Measurements from ENCODE around the gene MSI2. TPM values are rescaled to one million over a fixed set of nuclear protein-coding genes. Genes with fewer than 3 reads are reported as not detected.

MSI2 gene
- total and polyA plus RNA-seq, 2 experiments from 2014 or later: 18.9 to 41.8 TPM

DNA sequence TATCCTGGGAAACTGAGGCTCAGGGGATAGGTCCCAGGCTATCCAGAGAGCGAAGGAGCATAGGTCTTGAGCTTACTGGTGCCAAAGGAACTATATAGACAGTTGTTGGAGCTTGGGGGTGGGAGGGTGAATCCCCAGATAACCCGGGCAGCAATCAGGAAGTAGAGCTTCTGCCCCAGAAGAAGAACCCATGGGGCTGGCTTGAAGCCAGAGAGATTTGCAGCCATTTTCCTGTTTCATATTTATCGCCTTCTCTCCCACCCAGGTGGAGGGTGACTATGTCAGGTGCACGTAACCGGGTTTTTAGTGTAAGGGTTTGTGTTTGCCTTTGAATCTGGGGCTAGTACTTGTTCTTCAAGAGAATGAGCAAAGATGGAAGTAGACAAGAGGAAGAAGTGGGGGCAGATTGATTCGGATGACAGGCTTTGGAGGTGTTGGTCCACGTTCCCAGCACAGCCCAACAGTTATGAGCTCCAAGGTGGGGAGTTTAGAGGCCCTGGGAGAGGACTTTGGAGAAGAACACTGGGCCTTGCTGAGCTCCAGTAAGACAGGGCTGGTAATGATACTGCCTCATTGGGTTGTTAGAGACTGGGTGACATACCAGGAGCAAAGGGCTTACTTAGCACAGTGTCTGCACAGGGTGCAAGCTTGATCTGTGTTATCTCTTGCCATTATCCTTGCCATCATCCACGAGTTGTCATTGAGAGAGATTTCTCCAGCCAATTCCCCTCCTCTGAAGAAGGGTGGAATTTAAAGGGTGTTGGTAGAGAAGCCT, 343.1 kb downstream of the MSI2 start:
- peaks cover 2% of the 10 kb centered on the region for H3K27me3 Mint-ChIP-seq (ENCODE audit: insufficient read depth, low read depth, poor library complexity)
- no peak overlapping the region for H2AFZ ChIP-seq
- no peak overlapping the region for H3K4me3 Mint-ChIP-seq
- no peak overlapping the region for H3K4me2 ChIP-seq
- no peak overlapping the region for H3K27ac Mint-ChIP-seq
- H3K4me3 ChIP-seq: no peak overlapping the region
- H3K36me3 Mint-ChIP-seq (ENCODE audit: low read depth): no peaks in the 10 kb centered on the region; the same call in 2 of the 3 replicates
- no peaks in the 10 kb centered on the region for H3K9me2 ChIP-seq (ENCODE audit: insufficient read depth)
- H3K79me2 ChIP-seq (replicated peaks; ENCODE audit: insufficient read depth): no peaks in the 10 kb centered on the region
- peaks cover 12% of the 10 kb centered on the region for H3K4me1 Mint-ChIP-seq
- no peaks in the 10 kb centered on the region; the same call in 1 of the 2 replicates for H4K20me1 ChIP-seq (replicated peaks; ENCODE audit: insufficient read depth)
- H3K27ac ChIP-seq (ENCODE audit: low read depth): no peak overlapping the region
- no peaks in the 10 kb centered on the region; the same call in 1 of the 2 replicates for H3K36me3 ChIP-seq (ENCODE audit: insufficient read depth)
- H3K27me3 ChIP-seq (ENCODE audit: insufficient read depth): no peaks in the 10 kb centered on the region
- no peak for TF ChIP-seq NANOG (IDR thresholded peaks at IDR 0.05; ENCODE audit: borderline replicate concordance)
- TF ChIP-seq, protein P1, sequence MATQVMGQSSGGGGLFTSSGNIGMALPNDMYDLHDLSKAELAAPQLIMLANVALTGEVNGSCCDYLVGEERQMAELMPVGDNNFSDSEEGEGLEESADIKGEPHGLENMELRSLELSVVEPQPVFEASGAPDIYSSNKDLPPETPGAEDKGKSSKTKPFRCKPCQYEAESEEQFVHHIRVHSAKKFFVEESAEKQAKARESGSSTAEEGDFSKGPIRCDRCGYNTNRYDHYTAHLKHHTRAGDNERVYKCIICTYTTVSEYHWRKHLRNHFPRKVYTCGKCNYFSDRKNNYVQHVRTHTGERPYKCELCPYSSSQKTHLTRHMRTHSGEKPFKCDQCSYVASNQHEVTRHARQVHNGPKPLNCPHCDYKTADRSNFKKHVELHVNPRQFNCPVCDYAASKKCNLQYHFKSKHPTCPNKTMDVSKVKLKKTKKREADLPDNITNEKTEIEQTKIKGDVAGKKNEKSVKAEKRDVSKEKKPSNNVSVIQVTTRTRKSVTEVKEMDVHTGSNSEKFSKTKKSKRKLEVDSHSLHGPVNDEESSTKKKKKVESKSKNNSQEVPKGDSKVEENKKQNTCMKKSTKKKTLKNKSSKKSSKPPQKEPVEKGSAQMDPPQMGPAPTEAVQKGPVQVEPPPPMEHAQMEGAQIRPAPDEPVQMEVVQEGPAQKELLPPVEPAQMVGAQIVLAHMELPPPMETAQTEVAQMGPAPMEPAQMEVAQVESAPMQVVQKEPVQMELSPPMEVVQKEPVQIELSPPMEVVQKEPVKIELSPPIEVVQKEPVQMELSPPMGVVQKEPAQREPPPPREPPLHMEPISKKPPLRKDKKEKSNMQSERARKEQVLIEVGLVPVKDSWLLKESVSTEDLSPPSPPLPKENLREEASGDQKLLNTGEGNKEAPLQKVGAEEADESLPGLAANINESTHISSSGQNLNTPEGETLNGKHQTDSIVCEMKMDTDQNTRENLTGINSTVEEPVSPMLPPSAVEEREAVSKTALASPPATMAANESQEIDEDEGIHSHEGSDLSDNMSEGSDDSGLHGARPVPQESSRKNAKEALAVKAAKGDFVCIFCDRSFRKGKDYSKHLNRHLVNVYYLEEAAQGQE (IDR thresholded peaks at IDR 0.05; ENCODE audit: unreplicated experiment): no peak
- no peaks in the 10 kb centered on the region for H3F3A ChIP-seq (replicated peaks; ENCODE audit: low read depth)
- H3K4me1 ChIP-seq (ENCODE audit: insufficient read depth): no peaks in the 10 kb centered on the region
- DNase-seq (ENCODE audit: low spot score) (no peak), ATAC-seq (no peak)
- H3K9me3 Mint-ChIP-seq: no peaks in the 10 kb centered on the region

DNA sequence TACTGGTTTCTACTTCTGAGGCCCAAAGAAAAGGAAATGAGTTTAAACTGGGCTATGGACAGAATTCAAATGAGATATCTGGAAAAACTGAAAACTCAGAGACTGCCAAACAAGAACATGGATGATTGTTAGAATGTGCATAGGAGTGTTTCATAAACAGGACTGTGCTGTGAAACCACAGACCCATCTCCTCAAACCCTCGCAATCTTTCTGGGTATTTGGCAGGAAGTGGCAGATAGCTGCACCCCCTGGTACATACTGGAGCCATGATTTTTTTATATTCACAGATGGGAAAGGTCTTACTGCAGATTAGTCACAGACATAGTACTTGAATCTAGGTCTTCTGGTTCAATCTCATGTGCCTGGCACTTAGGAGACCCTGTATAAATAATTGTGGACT, 343.8 kb downstream of the MSI2 start:
- H3K4me3 Mint-ChIP-seq: no peak overlapping the region
- peaks cover 3% of the 10 kb centered on the region; the same call in 1 of the 2 replicates for H3K4me1 ChIP-seq (ENCODE audit: insufficient read depth)
- H3K36me3 ChIP-seq (ENCODE audit: insufficient read depth): no peaks in the 10 kb centered on the region; the same call in 1 of the 2 replicates
- no peak overlapping the region for H2AFZ ChIP-seq
- no peak overlapping the region for H3K4me2 ChIP-seq
- no peak for DNase-seq (ENCODE audit: low spot score)
- no peaks in the 10 kb centered on the region for H3F3A ChIP-seq (replicated peaks; ENCODE audit: low read depth)
- no peak overlapping the region for H3K27ac ChIP-seq (ENCODE audit: low read depth)
- H3K27me3 ChIP-seq (ENCODE audit: insufficient read depth): no peaks in the 10 kb centered on the region
- no peaks in the 10 kb centered on the region for H3K9me3 Mint-ChIP-seq
- no peaks in the 10 kb centered on the region for H3K9me2 ChIP-seq (ENCODE audit: insufficient read depth)
- H3K4me3 ChIP-seq: no peak overlapping the region
- peaks cover 2% of the 10 kb centered on the region for H3K27me3 Mint-ChIP-seq (ENCODE audit: insufficient read depth, low read depth, poor library complexity)
- H3K27ac Mint-ChIP-seq: no peak overlapping the region
- H3K79me2 ChIP-seq (replicated peaks; ENCODE audit: insufficient read depth): no peaks in the 10 kb centered on the region
- peaks cover 15% of the 10 kb centered on the region for H3K4me1 Mint-ChIP-seq
- no peak for ATAC-seq
- H3K36me3 Mint-ChIP-seq (ENCODE audit: low read depth): no peaks in the 10 kb centered on the region
- no peaks in the 10 kb centered on the region; the same call in 1 of the 2 replicates for H4K20me1 ChIP-seq (replicated peaks; ENCODE audit: insufficient read depth)
- TF ChIP-seq, protein P2, sequence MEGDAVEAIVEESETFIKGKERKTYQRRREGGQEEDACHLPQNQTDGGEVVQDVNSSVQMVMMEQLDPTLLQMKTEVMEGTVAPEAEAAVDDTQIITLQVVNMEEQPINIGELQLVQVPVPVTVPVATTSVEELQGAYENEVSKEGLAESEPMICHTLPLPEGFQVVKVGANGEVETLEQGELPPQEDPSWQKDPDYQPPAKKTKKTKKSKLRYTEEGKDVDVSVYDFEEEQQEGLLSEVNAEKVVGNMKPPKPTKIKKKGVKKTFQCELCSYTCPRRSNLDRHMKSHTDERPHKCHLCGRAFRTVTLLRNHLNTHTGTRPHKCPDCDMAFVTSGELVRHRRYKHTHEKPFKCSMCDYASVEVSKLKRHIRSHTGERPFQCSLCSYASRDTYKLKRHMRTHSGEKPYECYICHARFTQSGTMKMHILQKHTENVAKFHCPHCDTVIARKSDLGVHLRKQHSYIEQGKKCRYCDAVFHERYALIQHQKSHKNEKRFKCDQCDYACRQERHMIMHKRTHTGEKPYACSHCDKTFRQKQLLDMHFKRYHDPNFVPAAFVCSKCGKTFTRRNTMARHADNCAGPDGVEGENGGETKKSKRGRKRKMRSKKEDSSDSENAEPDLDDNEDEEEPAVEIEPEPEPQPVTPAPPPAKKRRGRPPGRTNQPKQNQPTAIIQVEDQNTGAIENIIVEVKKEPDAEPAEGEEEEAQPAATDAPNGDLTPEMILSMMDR (conservative IDR thresholded peaks at IDR 0.05; ENCODE audit: low read depth in 2 of 2): no peak
- no peak for TF ChIP-seq STAT1 (IDR thresholded peaks at IDR 0.05; ENCODE audit: unreplicated experiment)
- no peak for TF ChIP-seq JUNB (IDR thresholded peaks at IDR 0.05; ENCODE audit: unreplicated experiment)
- TF ChIP-seq, protein P3, sequence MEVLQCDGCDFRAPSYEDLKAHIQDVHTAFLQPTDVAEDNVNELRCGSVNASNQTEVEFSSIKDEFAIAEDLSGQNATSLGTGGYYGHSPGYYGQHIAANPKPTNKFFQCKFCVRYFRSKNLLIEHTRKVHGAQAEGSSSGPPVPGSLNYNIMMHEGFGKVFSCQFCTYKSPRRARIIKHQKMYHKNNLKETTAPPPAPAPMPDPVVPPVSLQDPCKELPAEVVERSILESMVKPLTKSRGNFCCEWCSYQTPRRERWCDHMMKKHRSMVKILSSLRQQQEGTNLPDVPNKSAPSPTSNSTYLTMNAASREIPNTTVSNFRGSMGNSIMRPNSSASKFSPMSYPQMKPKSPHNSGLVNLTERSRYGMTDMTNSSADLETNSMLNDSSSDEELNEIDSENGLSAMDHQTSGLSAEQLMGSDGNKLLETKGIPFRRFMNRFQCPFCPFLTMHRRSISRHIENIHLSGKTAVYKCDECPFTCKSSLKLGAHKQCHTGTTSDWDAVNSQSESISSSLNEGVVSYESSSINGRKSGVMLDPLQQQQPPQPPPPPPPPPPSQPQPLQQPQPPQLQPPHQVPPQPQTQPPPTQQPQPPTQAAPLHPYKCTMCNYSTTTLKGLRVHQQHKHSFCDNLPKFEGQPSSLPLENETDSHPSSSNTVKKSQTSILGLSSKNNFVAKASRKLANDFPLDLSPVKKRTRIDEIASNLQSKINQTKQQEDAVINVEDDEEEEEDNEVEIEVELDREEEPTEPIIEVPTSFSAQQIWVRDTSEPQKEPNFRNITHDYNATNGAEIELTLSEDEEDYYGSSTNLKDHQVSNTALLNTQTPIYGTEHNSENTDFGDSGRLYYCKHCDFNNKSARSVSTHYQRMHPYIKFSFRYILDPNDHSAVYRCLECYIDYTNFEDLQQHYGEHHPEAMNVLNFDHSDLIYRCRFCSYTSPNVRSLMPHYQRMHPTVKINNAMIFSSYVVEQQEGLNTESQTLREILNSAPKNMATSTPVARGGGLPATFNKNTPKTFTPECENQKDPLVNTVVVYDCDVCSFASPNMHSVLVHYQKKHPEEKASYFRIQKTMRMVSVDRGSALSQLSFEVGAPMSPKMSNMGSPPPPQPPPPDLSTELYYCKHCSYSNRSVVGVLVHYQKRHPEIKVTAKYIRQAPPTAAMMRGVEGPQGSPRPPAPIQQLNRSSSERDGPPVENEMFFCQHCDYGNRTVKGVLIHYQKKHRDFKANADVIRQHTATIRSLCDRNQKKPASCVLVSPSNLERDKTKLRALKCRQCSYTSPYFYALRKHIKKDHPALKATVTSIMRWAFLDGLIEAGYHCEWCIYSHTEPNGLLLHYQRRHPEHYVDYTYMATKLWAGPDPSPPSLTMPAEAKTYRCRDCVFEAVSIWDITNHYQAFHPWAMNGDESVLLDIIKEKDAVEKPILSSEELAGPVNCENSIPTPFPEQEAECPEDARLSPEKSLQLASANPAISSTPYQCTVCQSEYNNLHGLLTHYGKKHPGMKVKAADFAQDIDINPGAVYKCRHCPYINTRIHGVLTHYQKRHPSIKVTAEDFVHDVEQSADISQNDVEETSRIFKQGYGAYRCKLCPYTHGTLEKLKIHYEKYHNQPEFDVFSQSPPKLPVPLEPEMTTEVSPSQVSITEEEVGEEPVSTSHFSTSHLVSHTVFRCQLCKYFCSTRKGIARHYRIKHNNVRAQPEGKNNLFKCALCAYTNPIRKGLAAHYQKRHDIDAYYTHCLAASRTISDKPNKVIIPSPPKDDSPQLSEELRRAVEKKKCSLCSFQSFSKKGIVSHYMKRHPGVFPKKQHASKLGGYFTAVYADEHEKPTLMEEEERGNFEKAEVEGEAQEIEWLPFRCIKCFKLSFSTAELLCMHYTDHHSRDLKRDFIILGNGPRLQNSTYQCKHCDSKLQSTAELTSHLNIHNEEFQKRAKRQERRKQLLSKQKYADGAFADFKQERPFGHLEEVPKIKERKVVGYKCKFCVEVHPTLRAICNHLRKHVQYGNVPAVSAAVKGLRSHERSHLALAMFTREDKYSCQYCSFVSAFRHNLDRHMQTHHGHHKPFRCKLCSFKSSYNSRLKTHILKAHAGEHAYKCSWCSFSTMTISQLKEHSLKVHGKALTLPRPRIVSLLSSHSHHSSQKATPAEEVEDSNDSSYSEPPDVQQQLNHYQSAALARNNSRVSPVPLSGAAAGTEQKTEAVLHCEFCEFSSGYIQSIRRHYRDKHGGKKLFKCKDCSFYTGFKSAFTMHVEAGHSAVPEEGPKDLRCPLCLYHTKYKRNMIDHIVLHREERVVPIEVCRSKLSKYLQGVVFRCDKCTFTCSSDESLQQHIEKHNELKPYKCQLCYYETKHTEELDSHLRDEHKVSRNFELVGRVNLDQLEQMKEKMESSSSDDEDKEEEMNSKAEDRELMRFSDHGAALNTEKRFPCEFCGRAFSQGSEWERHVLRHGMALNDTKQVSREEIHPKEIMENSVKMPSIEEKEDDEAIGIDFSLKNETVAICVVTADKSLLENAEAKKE (CRISPR knock-in tag; IDR thresholded peaks at IDR 0.05): no peak
- no peak for TF ChIP-seq NANOG (IDR thresholded peaks at IDR 0.05; ENCODE audit: borderline replicate concordance)

Data from GM23338 (cell line).